GM10266 (cell line): ENCODE data around the gene FAT2.

Source experiments
- DNase-seq: peaks from one replicate; pipeline ENCODE4 v3.0.0; 2012; ENCODE audit errors: extremely low spot score
- TF ChIP-seq, protein P1 (sequence below): IDR thresholded peaks from 2 replicates; pipeline ENCODE4 v1.5.1; 2012; ENCODE audit warnings: mild to moderate bottlenecking, low read depth; ENCODE audit not compliant: control insufficient read depth, insufficient read depth; ENCODE audit errors: missing control alignments

Gene FAT2

DNA sequence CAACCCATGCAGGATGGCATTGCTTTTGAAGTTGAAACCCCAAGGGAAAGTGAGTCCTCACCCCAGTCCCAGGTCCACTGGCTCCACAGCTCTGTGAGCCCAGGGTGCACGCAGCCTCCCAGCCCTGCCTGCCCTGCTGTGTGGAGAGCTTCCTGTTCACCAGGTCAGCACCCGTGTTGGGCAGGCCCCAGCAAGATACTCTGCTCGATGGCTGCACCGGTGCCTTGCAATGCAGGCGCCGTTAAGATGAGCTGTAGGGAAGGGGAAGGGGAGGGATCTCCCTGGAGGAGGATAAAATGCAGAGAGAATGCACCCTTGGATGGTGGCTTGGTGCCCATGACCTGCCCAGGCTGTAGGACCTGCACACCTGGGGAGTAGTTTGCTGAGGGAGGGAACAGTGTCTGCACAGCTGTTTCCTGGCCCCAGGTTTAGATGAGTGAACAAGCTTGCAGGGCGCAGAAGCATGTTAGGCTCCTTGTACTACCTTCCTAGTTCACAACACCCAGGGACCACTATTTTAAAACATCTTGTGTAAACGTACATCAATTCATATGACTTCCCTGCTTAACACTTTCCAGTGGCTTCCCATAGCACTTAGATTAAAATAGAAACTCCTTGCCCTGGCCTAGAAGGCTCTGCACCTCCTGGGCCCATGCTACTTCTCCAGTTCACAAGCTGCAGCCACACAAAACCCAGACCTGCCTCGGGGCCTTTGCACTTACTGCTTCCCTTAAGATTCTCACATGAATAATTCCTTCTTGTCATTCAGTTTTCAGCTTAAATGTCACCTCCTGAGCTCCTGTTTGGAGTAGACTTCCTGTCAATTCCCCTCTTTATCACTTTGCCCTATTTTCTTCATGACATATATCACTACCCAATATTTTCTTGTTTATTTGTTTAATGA, 19.6 kb downstream of the FAT2 start:
- TF ChIP-seq, protein P1, sequence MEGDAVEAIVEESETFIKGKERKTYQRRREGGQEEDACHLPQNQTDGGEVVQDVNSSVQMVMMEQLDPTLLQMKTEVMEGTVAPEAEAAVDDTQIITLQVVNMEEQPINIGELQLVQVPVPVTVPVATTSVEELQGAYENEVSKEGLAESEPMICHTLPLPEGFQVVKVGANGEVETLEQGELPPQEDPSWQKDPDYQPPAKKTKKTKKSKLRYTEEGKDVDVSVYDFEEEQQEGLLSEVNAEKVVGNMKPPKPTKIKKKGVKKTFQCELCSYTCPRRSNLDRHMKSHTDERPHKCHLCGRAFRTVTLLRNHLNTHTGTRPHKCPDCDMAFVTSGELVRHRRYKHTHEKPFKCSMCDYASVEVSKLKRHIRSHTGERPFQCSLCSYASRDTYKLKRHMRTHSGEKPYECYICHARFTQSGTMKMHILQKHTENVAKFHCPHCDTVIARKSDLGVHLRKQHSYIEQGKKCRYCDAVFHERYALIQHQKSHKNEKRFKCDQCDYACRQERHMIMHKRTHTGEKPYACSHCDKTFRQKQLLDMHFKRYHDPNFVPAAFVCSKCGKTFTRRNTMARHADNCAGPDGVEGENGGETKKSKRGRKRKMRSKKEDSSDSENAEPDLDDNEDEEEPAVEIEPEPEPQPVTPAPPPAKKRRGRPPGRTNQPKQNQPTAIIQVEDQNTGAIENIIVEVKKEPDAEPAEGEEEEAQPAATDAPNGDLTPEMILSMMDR = no peak
- no peak for DNase-seq

DNA sequence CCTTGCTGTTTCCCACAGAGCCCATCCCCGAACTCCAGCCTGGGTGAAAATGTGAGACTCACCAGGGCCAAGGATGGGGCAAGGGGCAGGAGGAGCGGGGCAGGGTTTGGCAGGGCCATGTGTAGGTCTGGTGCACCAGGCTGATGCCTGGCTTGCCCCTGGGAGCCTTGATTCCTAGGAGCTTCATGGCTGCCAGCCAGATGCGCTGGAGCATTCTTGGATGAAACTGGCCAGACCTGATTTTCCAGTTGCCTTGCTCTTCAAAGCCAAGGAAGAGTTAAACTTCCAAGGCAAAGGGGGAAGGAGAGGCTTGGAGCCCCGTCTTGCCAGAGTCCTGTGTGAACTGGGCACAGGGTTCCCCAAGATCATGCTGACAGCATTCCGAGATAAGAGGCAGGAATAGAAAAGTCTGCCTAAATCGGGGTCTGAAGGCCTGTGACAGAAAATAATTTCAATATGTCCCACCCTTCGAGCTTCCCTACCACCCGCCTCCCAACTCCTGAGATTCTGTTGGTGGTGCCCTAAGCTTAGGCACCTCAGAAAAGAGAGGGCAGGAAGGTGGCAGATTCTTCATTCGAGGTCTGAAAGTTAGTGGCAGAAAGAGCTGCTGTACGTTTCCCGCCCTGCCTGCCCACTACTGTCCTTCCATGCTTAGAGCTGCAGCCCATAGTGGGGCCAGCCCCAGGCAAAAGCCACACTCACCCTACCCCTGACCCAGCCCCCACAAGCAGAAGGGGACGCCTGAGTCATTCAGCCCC, 20.4 kb downstream of the FAT2 start:
- TF ChIP-seq, protein P1 = no peak
- DNase-seq = no peak

DNA sequence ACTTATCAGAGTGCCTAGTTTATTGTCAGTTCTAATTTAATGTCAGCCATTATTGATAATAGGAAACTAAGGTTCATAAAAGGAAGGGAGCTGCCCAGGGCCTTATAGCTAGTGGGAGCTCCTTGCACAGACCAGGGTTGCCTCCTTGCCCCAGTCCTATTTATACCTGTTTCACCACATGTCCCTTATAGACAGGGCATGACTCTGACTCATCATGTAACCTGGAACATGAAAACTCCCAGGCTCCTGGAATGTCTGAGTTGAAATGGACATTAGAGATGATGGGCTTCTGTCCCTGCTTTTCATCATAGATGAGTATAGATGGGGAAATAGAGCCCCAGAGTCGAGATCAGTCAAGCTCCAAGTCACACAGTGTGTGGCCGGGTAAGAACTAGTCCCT, 21.1 kb downstream of the FAT2 start:
- DNase-seq = no peak
- TF ChIP-seq, protein P1 = no peak

DNA sequence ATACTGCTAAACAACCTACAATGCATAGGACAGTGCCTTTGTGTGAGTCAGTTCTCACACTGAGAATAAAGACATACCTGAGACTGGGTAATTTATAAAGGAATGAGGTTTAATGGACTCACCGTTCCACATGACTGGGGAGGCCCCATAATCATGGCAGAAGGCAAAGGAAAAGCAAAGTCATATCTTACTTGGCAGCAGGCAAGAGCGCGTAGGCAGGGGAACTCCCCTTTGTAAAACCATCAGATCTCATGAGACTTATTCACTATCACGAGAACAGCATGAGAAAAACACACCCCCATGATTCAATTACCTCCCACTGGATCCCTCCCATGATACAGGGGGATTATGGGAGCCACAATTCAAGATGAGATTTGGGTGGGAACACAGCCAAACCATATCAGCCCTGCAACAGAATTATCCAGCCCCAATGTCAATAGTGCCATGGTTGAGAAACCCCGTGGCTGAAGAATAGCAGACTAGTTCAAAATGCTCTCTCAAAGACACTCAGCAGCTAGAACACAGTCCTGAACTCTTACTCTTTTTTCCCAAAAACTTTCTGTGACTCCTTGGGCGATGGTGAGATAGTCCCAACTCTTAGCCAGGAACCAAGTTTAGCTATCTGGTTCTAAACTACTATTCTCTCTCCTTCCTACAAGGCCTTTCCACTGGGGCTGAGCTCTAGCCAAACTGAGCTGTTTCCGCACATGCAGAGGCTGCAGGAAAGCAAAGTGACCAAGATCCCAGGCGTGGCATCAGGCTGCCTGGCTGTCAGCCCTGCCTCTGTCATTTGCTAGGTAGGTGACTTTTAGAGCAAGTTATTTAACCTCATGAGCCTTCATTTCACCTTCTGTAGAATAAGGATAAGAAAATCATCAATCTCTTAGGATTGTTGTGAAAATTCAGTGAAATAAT, 21.7 kb downstream of the FAT2 start:
- TF ChIP-seq, protein P1 = no peak
- DNase-seq = no peak

DNA sequence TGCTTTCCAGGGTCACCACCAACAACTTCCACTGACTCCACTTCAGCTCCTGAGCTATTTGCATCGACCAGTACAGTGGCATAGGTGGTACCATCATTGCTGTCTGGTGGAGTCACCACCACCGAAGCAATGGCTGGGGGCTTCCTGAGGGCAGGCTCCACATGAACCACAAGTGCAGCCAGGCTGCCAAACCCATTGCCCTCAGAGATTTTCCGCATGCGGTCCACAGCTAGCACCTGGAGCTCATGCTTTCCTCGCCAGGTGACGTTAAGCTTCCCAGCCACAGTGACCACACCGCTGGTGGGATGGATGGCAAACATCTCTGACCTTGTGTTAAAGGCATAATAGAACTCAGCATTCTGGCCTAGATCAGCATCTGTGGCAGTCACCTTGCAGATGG, 23.1 kb downstream of the FAT2 start:
- no peak for DNase-seq
- TF ChIP-seq, protein P1 = no peak

DNA sequence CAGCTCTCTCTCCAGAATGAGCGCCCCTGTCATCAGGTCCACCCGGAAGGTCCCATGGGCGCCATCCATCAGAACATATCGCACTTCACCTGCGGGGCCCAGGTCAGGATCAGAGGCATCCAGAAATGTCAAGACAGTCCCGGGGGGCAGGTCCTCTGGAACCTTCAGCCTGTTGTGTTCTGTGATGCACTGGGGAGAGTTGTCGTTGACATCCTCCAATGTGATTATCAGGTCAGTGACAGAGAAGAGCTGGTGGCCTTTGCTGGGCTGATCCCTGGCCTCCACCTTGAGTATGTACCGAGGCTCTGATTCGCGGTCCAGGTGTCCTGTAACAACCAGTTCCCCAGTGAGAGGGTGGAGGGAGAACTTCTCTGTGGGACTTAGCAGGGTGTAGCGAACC, 25.2 kb downstream of the FAT2 start:
- TF ChIP-seq, protein P1 = no peak

More for the DNA sequence above, 25.2 kb downstream of the FAT2 start:
- DNase-seq = no peak
